Activated naive CD4-positive, alpha-beta T cell treated with anti-CD3 and anti-CD28 coated beads, Interleukin-2, amount 10 ng/mL, durations not matched to agents 7 days and 5 days (primary cell): ENCODE data around the gene ZFR.
"Not testable (repeated sequence)": the region's sequence is repeated elsewhere in the genome, so short reads cannot be mapped to it uniquely, and the experiment has no call there.

Experiments
- CTCF ChIA-PET: fragments of 350-600 bp; sonication (Branson Sonifier 250); formaldehyde crosslinking; loops from one replicate; lab custom pipeline; 2021; ENCODE audit warnings: antibody characterized with exemption; lab: Charles Lee
- DNase-seq: peaks from one replicate; pipeline ENCODE4 v3.0.0-alpha.2; 2020
- H3K27ac Mint-ChIP-seq: one replicate; pipeline ENCODE4 v1.8.0; 2021; ENCODE audit warnings: mild to moderate bottlenecking, moderate library complexity, mixed read lengths
- H3K27me3 Mint-ChIP-seq: one replicate; pipeline ENCODE4 v1.8.0; 2021; ENCODE audit warnings: mild to moderate bottlenecking, mixed read lengths
- H3K36me3 Mint-ChIP-seq: one replicate; pipeline ENCODE4 v1.8.0; 2021; ENCODE audit warnings: mixed read lengths
- H3K4me1 Mint-ChIP-seq: one replicate; pipeline ENCODE4 v1.8.0; 2021; ENCODE audit warnings: mixed read lengths
- H3K4me3 Mint-ChIP-seq: one replicate; pipeline ENCODE4 v1.8.0; 2021; ENCODE audit warnings: mild to moderate bottlenecking, moderate library complexity, mixed read lengths
- H3K9me3 Mint-ChIP-seq: one replicate; pipeline ENCODE4 v1.8.0; 2021; ENCODE audit warnings: mixed read lengths

The ZFR gene

GRCh38 chr5:32443541-32444430 lies 754 bp downstream of the ZFR start:
- H3K9me3 Mint-ChIP-seq: no peaks in the 10 kb centered on the region
- peaks cover 31% of the 10 kb centered on the region for H3K4me1 Mint-ChIP-seq
- H3K4me3 Mint-ChIP-seq: peak overlapping the region; percentile 90
- peaks cover 14% of the 10 kb centered on the region for H3K36me3 Mint-ChIP-seq
- H3K27ac Mint-ChIP-seq: peak overlapping the region; percentile 92
- CTCF ChIA-PET: interaction anchor here (1.0 to 1.1 kb wide), 2 partner anchors 146 kb away, joined by 4 read pairs; no protein-coding TSS in a partner anchor
- DNase-seq: peak; percentile 66
- H3K27me3 Mint-ChIP-seq: peaks cover 16% of the 10 kb centered on the region

DNA sequence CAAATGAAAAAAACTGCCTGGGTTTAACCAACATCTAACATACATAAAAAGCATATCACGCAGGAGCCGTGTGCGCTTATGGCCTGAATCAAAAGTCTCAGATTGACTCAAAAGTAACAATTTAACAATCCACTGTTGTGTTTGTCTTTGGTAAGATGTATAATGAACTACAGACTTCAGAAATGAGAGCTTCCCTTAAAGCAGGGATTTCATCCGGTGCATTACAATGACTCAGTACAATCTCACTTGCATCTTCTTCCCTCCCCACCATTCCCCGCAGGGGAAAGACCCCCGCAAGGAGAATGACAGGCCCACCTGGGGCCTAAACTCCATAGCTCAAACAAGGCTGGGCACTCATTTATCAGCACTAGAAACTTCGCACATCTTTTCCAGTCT lies 1.4 kb downstream of the ZFR start:
- no peak for DNase-seq
- CTCF ChIA-PET: interaction anchor here (1.1 kb wide), 1 partner anchor 147 kb away, joined by 4 read pairs; no protein-coding TSS in a partner anchor
- Mint-ChIP-seq H3K27me3 (peaks cover 16% of the 10 kb centered on the region), H3K36me3 (peaks cover 16% of the 10 kb centered on the region), H3K4me1 (peaks cover 34% of the 10 kb centered on the region), H3K4me3 (peak overlapping the region; percentile 90), H3K9me3 (no peaks in the 10 kb centered on the region), H3K27ac (peak overlapping the region; percentile 90)

GRCh38 chr5:32439086-32439642 lies 5.4 kb downstream of the ZFR start:
- no peak overlapping the region for H3K27ac Mint-ChIP-seq
- H3K4me3 Mint-ChIP-seq: no peak overlapping the region
- peaks cover 16% of the 10 kb centered on the region for H3K36me3 Mint-ChIP-seq
- no peaks in the 10 kb centered on the region for H3K27me3 Mint-ChIP-seq
- H3K4me1 Mint-ChIP-seq: peaks cover 34% of the 10 kb centered on the region
- CTCF ChIA-PET: interaction anchor here (1.1 kb wide), 1 partner anchor 52 kb away, joined by 3 read pairs; no protein-coding TSS in a partner anchor
- DNase-seq: no peak
- no peaks in the 10 kb centered on the region for H3K9me3 Mint-ChIP-seq

DNA sequence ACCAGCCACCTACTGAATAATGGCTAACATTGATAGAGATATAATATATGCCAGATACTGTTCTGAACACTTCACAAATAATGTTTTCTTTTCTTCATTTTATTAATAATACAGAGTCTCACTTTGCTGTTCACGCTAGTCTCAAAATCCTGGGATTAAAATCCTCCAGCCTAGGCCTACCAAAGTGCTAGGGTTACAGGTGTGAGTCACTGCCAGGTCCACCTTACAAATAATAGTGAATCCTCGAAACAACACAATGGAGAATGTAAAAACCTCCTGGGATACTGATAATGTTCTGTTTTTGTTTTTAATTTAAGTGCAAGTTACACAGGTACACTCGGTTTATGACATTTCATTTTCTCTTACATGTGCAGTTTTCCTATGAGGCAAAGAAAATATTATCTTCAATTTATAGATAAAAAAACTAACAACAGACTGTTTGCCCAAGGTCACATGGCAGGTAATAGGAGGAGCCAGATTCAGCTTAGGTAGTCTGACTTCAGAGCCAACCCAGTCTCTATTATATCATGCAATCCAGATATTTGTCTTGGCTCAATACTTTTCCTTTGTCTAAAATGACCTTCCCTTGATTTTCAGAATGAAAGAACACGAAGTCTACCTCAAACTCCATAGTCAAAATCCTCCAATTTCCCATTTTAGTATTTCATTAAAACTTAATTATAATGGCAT lies 7.8 kb downstream of the ZFR start:
- Mint-ChIP-seq H3K4me3 (no peak overlapping the region), H3K9me3 (no peaks in the 10 kb centered on the region), H3K27ac (no peak overlapping the region), H3K4me1 (peaks cover 23% of the 10 kb centered on the region), H3K27me3 (no peaks in the 10 kb centered on the region), H3K36me3 (peaks cover 10% of the 10 kb centered on the region)
- CTCF ChIA-PET: no interaction called here
- DNase-seq: no peak

- CTCF ChIA-PET: no interaction called here
- DNase-seq: no peak
- H3K27ac Mint-ChIP-seq: no peak overlapping the region
- H3K9me3 Mint-ChIP-seq: no peaks in the 10 kb centered on the region
- H3K27me3 Mint-ChIP-seq: no peaks in the 10 kb centered on the region
- H3K36me3 Mint-ChIP-seq: peaks cover 9% of the 10 kb centered on the region
- peaks cover 21% of the 10 kb centered on the region for H3K4me1 Mint-ChIP-seq
- no peak overlapping the region for H3K4me3 Mint-ChIP-seq
Observed at GRCh38 chr5:32435383-32435782, 9.2 kb downstream of the ZFR start.

DNA sequence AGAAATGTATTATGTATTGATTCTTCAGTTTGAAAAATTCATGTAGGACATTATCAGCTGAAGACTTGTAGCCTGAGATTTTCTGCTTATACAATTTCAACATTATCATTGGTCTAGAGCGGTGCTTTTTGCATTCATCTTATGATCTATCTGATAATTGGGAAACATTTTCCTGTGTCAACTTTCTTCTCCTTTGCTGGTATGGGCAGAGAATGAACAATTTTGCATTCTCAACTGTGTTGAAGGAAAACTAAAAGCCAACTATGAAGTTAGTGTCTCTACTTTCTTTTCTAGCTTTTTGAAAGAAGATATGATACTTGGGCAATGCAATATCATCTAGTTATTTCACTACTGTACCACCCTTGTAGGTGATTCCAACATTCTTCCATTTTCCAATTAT lies 10.3 kb downstream of the ZFR start:
- Mint-ChIP-seq H3K9me3 (no peaks in the 10 kb centered on the region), H3K27ac (no peak overlapping the region), H3K4me1 (peaks cover 17% of the 10 kb centered on the region), H3K4me3 (no peak overlapping the region), H3K27me3 (no peaks in the 10 kb centered on the region), H3K36me3 (peaks cover 19% of the 10 kb centered on the region)
- CTCF ChIA-PET: interaction anchor here (0.7 kb wide), 1 partner anchor 20 kb away, joined by 3 read pairs; no protein-coding TSS in a partner anchor
- DNase-seq: no peak

DNA sequence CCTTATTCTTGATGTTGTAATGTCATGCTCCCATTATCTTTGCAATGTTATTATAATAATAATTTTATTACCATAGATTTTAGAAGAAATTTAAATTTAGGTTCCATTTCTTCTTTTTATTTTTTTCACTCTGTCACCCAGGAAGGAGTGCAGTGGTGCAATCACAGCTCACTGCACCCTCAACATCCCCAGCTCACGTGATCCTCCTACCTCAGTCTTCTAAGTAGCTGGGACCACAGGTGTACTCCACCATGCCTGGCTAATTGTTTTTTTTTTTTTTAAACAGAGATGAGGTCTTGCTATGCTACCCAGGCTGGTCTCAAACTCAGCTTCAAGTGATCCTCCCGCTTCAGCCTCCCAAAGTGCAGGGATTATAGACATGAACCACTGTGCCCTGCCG lies 11.9 kb downstream of the ZFR start:
- CTCF ChIA-PET: interaction anchor here (0.7 to 0.8 kb wide), 2 partner anchors 44 to 57 kb away, joined by 3 read pairs; no protein-coding TSS in a partner anchor
- Mint-ChIP-seq H3K4me1 (peaks cover 14% of the 10 kb centered on the region), H3K27me3 (no peaks in the 10 kb centered on the region), H3K4me3 (no peak overlapping the region), H3K27ac (no peak overlapping the region), H3K9me3 (peaks cover 2% of the 10 kb centered on the region), H3K36me3 (peaks cover 29% of the 10 kb centered on the region)
- no peak for DNase-seq

DNA sequence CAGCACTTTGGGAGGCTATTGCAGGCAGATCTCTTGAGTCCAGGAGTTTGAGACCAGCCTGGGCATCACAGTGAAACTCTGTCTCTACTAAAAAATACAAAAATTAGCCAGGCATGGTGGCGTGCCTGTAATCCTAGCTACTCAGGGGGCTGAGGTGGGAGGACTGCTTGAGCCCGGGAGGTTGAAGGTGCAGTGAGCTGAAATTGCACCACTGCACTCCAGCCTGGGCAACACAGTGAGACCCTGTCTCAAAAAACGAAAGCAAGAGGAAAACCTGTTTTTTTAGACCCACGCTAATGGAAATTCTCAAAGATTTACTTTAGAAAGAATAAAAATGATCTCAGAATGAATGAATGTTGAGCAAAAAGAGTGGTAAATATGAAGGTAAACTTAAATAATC lies 13.7 kb downstream of the ZFR start:
- H3K27ac Mint-ChIP-seq, DNase-seq, CTCF ChIA-PET, H3K27me3 Mint-ChIP-seq, H3K4me3 Mint-ChIP-seq: not testable (repeated sequence)
- peaks cover 10% of the 10 kb centered on the region for H3K9me3 Mint-ChIP-seq
- H3K36me3 Mint-ChIP-seq: peaks cover 43% of the 10 kb centered on the region
- peaks cover 14% of the 10 kb centered on the region for H3K4me1 Mint-ChIP-seq

- H3K27me3 Mint-ChIP-seq: no peaks in the 10 kb centered on the region
- CTCF ChIA-PET: no interaction called here
- peaks cover 52% of the 10 kb centered on the region for H3K36me3 Mint-ChIP-seq
- DNase-seq: no peak
- peaks cover 10% of the 10 kb centered on the region for H3K9me3 Mint-ChIP-seq
- H3K4me1 Mint-ChIP-seq: peaks cover 9% of the 10 kb centered on the region
- no peak overlapping the region for H3K27ac Mint-ChIP-seq
- H3K4me3 Mint-ChIP-seq: no peak overlapping the region
Observed at GRCh38 chr5:32428426-32428825, 16.1 kb downstream of the ZFR start.

DNA sequence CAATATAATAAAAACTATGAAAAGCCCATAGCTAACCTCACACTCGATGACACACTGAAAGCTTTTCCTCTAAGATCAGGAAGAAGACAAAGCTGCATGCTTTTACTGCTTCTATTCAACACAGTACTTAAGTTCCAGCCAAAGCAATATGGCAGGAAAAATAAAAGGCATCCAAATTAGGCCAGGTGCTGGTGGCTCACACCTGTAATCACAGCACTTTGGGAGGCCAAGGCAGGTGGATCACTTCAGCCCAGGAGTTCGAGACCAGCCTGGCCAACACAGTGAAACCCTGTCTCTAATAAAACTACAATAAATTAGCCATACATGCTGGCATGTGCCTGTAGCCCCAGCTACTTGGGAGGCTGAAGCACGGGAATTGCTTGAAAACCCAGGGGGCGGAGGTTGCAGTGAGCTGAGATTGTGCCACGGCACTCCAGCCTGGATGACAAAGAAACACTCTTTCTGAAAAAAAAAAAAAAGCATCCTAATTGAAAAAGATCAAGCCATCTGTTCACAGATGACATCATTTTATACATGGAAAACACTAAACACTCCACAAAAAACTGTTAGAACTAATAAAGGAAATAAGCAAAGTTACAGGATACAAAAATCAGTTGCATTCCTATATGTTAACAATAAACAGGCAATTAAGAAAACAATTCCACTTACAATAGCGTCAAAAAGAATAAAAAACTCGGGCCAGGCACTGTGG lies 17.9 kb downstream of the ZFR start:
- Mint-ChIP-seq H3K4me1 (peaks cover 6% of the 10 kb centered on the region), H3K36me3 (peaks cover 53% of the 10 kb centered on the region)

DNA sequence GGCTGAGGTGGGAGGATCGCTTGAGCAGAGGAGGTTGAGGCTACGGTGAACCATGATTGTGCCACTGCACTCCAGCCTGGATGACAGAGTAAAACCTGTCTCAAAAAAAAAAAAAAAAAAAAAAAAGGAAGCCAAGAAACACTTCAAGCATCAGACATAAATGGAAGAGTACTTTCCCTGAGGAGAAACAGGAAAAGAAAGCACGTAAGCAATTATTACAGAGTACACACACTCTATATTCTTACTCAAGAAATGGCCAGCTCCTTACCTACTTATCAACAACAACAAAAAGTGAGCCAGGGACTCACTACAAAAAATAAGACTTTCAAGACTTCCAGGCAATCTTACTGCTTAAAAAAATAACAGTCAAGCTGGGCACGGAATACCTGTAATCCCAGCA lies 21.8 kb downstream of the ZFR start:
- H3K27ac Mint-ChIP-seq: no peak overlapping the region
- no peaks in the 10 kb centered on the region for H3K27me3 Mint-ChIP-seq
- peaks cover 32% of the 10 kb centered on the region for H3K36me3 Mint-ChIP-seq
- H3K4me1 Mint-ChIP-seq: no peaks in the 10 kb centered on the region
- no peak for DNase-seq
- CTCF ChIA-PET: no interaction called here
- H3K9me3 Mint-ChIP-seq: peaks cover 9% of the 10 kb centered on the region
- no peak overlapping the region for H3K4me3 Mint-ChIP-seq

More for the DNA sequence above, 17.9 kb downstream of the ZFR start:
- Mint-ChIP-seq H3K9me3 (peaks cover 10% of the 10 kb centered on the region), H3K27ac (no peak overlapping the region), H3K4me3 (no peak overlapping the region), H3K27me3 (no peaks in the 10 kb centered on the region)
- CTCF ChIA-PET: interaction anchor here (0.6 kb wide), 1 partner anchor 141 kb away, joined by 3 read pairs; no protein-coding TSS in a partner anchor
- DNase-seq: no peak

DNA sequence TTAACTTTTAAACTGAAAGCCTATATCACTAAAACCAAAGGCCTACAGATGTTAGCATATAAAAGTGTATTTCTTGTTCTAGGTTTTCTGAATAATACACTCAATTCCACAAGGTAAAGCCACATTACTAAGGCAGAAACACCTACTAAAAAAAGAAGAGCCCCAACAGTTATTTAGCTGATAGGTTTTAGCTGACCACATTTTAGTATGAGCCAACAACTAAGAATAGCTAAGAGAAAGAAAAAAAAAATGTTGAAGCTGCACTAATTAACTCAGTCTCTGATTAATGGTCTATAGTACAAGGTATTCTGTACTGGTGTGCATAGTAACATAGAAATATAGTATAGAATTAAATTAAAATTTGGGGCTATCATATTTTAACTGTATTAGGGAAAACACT lies 23.5 kb downstream of the ZFR start:
- H3K27me3 Mint-ChIP-seq: no peaks in the 10 kb centered on the region
- peaks cover 28% of the 10 kb centered on the region for H3K36me3 Mint-ChIP-seq
- no peak overlapping the region for H3K27ac Mint-ChIP-seq
- H3K4me1 Mint-ChIP-seq: no peaks in the 10 kb centered on the region
- H3K9me3 Mint-ChIP-seq: peaks cover 1% of the 10 kb centered on the region
- no peak overlapping the region for H3K4me3 Mint-ChIP-seq
- CTCF ChIA-PET: interaction anchor here (0.6 kb wide), 2 partner anchors 68 to 169 kb away, joined by 3 to 5 read pairs; no protein-coding TSS in a partner anchor
- DNase-seq: no peak

- no peaks in the 10 kb centered on the region for H3K27me3 Mint-ChIP-seq
- CTCF ChIA-PET: interaction anchor here (0.6 kb wide), 1 partner anchor 68 kb away, joined by 5 read pairs; no protein-coding TSS in a partner anchor
- no peaks in the 10 kb centered on the region for H3K9me3 Mint-ChIP-seq
- H3K4me1 Mint-ChIP-seq: no peaks in the 10 kb centered on the region
- H3K27ac Mint-ChIP-seq: no peak overlapping the region
- DNase-seq: no peak
- H3K4me3 Mint-ChIP-seq: no peak overlapping the region
- H3K36me3 Mint-ChIP-seq: peaks cover 31% of the 10 kb centered on the region
Observed at GRCh38 chr5:32420506-32420905, 24.0 kb downstream of the ZFR start.
